Hepatocyte (in vitro differentiated cells): ENCODE data around the gene ITPRID1. TPM values are rescaled to one million over a fixed set of nuclear protein-coding genes. Genes with fewer than 3 reads are reported as not detected.

ENCODE experiments used
- DNase-seq: peaks from one replicate; pipeline ENCODE4 v3.0.0-alpha.2; 2016; ENCODE audit warnings: low spot score
- H2AFZ ChIP-seq: fragments of 200-600 bp; sonication (generic); 2 replicates; pipeline ENCODE4 v1.6.0; 2016; ENCODE audit warnings: antibody characterized with exemption, mild to moderate bottlenecking
- H3K27ac ChIP-seq: fragments of 200-600 bp; sonication (generic); 2 replicates; pipeline ENCODE4 v1.5.1; 2016; ENCODE audit warnings: mild to moderate bottlenecking
- H3K27me3 ChIP-seq: fragments of 200-600 bp; sonication (generic); 2 replicates; pipeline ENCODE4 v1.6.1; 2016
- H3K36me3 ChIP-seq: fragments of 200-600 bp; sonication (generic); replicated peaks from 2 replicates; pipeline ENCODE4 v1.5.1; 2016; ENCODE audit warnings: low read depth; ENCODE audit not compliant: insufficient read depth
- H3K4me1 ChIP-seq: fragments of 200-600 bp; sonication (generic); 2 replicates; pipeline ENCODE4 v1.5.1; 2016; ENCODE audit warnings: mild to moderate bottlenecking, moderate library complexity; ENCODE audit not compliant: insufficient read depth
- H3K4me2 ChIP-seq: fragments of 200-600 bp; sonication (generic); 2 replicates; pipeline ENCODE4 v1.6.0; 2016
- H3K4me3 ChIP-seq: fragments of 200-600 bp; sonication (generic); 2 replicates; pipeline ENCODE4 v1.5.1; 2016; ENCODE audit warnings: mild to moderate bottlenecking
- H3K79me2 ChIP-seq: fragments of 200-600 bp; sonication (generic); 2 replicates; pipeline ENCODE4 v1.6.0; 2017; ENCODE audit warnings: mild to moderate bottlenecking
- H3K9me2 ChIP-seq: fragments of 200-600 bp; sonication (generic); replicated peaks from 2 replicates; pipeline ENCODE4 v1.6.0; 2017; ENCODE audit warnings: mild to moderate bottlenecking; ENCODE audit not compliant: insufficient read depth
- H3K9me3 ChIP-seq: fragments of 200-600 bp; sonication (generic); 2 replicates; pipeline ENCODE4 v1.5.1; 2016; ENCODE audit warnings: low read depth, mild to moderate bottlenecking
- H4K20me1 ChIP-seq: fragments of 200-600 bp; sonication (generic); 2 replicates; pipeline ENCODE4 v1.6.0; 2016; ENCODE audit warnings: mild to moderate bottlenecking; ENCODE audit not compliant: insufficient read depth, poor library complexity, severe bottlenecking
- CTCF ChIP-seq: fragments of 200-600 bp; sonication (generic); IDR thresholded peaks from 2 replicates; pipeline ENCODE4 v1.5.1; 2016; ENCODE audit warnings: antibody characterized with exemption, mild to moderate bottlenecking; ENCODE audit not compliant: poor library complexity
- EZH2 ChIP-seq: fragments of 200-600 bp; sonication (generic); IDR thresholded peaks from 2 replicates; pipeline ENCODE4 v1.6.1; 2016; ENCODE audit warnings: antibody characterized with exemption, mild to moderate bottlenecking, borderline replicate concordance
- EZH2phosphoT487 ChIP-seq: fragments of 200-600 bp; sonication (generic); IDR thresholded peaks from one replicate; pipeline ENCODE4 v1.6.1; 2018; ENCODE audit warnings: antibody characterized with exemption, mild to moderate bottlenecking, low read depth, moderate library complexity; ENCODE audit not compliant: unreplicated experiment, severe bottlenecking
- WGBS: methylation state at CpG from one replicate; pipeline ENCODE4 v1.1.6; 2016; ENCODE audit warnings: low lambda C conversion rate; ENCODE audit errors: missing lambda C conversion rate; 5-methylcytosine and 5-hydroxymethylcytosine counted together
- polyA plus RNA-seq: library from polyadenylated mRNA; unstranded; fragments of >200 nt; fragmentation: Nextera tagmentation; extraction: Ambion mirVana; gene quantifications from 2 replicates; pipeline ENCODE4 v1.2.1, GENCODE V29; 2016
- total RNA-seq: library from RNA; depleted of rRNA; stranded (reverse); fragments of >200 nt; gene quantifications from 2 replicates; pipeline ENCODE4 v1.2.3, GENCODE V29; 2014

ITPRID1 gene
- total and polyA plus RNA-seq, 2 experiments from 2014 or later, result 0.06 TPM; not detected in 1

- no peaks in the 10 kb centered on the region for H3K27me3 ChIP-seq
- H3K9me3 ChIP-seq, result no peaks in the 10 kb centered on the region
- no peaks in the 10 kb centered on the region for H3K79me2 ChIP-seq
- TF ChIP-seq EZH2 (no peak), CTCF (peak; percentile 58)
- H3K4me2 ChIP-seq, result no peak overlapping the region
- H3K27ac ChIP-seq, result no peak overlapping the region
- H3K9me2 ChIP-seq, result no peaks in the 10 kb centered on the region
- 42% methylated on average over 15 of the region's 15 CpGs for WGBS
- DNase-seq, result peak; percentile 61
- no peaks in the 10 kb centered on the region for H3K36me3 ChIP-seq
- no peaks in the 10 kb centered on the region for H4K20me1 ChIP-seq
- H3K4me1 ChIP-seq, result no peaks in the 10 kb centered on the region
- no peak overlapping the region for H3K4me3 ChIP-seq
- no peak overlapping the region for H2AFZ ChIP-seq
These were observed 25.2 kb upstream of the ITPRID1 start for GRCh38 chr7:31488562-31489203.

GRCh38 chr7:31490796-31491314 is 23.0 kb upstream of the ITPRID1 start:
- Histone ChIP-seq H3K9me3 (no peaks in the 10 kb centered on the region), H3K4me2 (no peak overlapping the region), H3K9me2 (no peaks in the 10 kb centered on the region), H3K79me2 (no peaks in the 10 kb centered on the region), H3K27me3 (no peaks in the 10 kb centered on the region), H3K4me1 (peaks cover 4% of the 10 kb centered on the region), H3K36me3 (no peaks in the 10 kb centered on the region), H2AFZ (no peak overlapping the region), H4K20me1 (no peaks in the 10 kb centered on the region), H3K27ac (no peak overlapping the region), H3K4me3 (no peak overlapping the region)
- WGBS, result 88% methylated on average over 2 of the region's 2 CpGs
- TF ChIP-seq CTCF, result no peak
- TF ChIP-seq EZH2phosphoT487, result no peak
- no peak for DNase-seq

GRCh38 chr7:31492086-31492485 is 21.8 kb upstream of the ITPRID1 start:
- no peaks in the 10 kb centered on the region for H3K79me2 ChIP-seq
- no peak for DNase-seq

More at GRCh38 chr7:31492086-31492485, 21.8 kb upstream of the ITPRID1 start:
- H2AFZ ChIP-seq, result no peak overlapping the region
- H3K9me2 ChIP-seq, result no peaks in the 10 kb centered on the region
- H3K27ac ChIP-seq, result no peak overlapping the region
- H4K20me1 ChIP-seq, result no peaks in the 10 kb centered on the region
- H3K4me1 ChIP-seq, result peaks cover 4% of the 10 kb centered on the region
- H3K27me3 ChIP-seq, result no peaks in the 10 kb centered on the region
- no peak for TF ChIP-seq CTCF
- no peak for TF ChIP-seq EZH2phosphoT487
- no peak for TF ChIP-seq EZH2
- H3K4me2 ChIP-seq, result no peak overlapping the region
- H3K36me3 ChIP-seq, result no peaks in the 10 kb centered on the region
- 90% methylated on average over 4 of the region's 4 CpGs for WGBS
- no peaks in the 10 kb centered on the region for H3K9me3 ChIP-seq
- no peak overlapping the region for H3K4me3 ChIP-seq
